ENCODE data around the gene KHDC4. TPM values are rescaled to one million over a fixed set of nuclear protein-coding genes. Genes with fewer than 3 reads are reported as not detected.

The KHDC4 gene
- total and polyA plus RNA-seq, 9 of the 15 experiments (the other 6 are each of a cell fraction or from before 2014, with no cell fraction given), result 12.1 to 185 (median 65.6) TPM

DNA sequence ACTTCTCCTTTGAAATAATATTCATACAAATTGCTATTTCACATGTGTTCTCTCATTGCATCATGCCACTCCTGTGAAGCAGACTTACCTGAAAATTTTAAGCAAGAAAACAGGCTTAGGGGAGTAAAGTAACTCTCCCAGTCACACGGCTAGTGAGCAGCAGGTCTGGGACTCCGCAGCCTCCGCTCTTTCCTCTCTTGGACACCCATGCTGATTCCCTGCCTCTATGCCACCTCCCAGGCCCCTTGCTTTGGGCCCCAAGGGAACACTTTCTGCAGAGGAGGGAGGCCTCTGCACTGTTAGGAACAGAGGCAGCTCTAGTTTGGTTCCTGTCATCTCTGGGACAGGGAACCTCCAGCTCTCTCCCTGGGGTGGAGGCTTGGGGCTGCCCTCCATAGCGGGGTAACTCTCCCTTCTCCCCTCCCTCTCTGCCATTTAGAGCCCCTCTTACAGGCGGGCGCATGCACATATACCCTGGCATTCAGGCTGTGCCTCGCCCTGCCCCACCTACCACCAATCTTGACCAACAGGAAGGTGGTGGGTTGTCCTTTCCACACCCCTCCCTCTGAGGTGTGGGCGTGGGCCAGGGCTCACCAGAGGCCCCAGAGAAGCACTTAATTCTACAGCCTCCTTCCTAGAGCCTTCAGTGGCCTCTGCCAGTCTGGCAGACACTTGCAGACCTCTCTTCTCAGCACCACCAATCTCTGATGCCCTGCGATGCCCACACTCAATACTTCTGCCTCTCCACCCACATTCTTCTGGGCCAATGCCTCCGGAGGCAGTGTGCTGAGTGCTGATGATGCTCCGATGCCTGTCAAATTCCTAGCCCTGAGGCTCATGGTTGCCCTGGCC lies 7.0 kb upstream of the KHDC4 start, which contains the start of gene RXFP4 (continued):
- TF ChIP-seq, protein P1, sequence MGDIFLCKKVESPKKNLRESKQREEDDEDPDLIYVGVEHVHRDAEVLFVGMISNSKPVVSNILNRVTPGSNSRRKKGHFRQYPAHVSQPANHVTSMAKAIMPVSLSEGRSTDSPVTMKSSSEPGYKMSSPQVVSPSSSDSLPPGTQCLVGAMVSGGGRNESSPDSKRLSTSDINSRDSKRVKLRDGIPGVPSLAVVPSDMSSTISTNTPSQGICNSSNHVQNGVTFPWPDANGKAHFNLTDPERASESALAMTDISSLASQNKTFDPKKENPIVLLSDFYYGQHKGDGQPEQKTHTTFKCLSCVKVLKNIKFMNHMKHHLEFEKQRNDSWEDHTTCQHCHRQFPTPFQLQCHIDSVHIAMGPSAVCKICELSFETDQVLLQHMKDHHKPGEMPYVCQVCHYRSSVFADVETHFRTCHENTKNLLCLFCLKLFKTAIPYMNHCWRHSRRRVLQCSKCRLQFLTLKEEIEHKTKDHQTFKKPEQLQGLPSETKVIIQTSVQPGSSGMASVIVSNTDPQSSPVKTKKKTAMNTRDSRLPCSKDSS (IDR thresholded peaks at IDR 0.05; ENCODE audit: low read depth, partially characterized antibody), result no peak
- TF ChIP-seq CBFB (CRISPR knock-in tag; IDR thresholded peaks at IDR 0.05) (0 out of 2 replicates have a peak, but pooled peaks have one; percentile 40), HLTF (IDR thresholded peaks at IDR 0.05) (no peak), GABPB2 (CRISPR knock-in tag; conservative IDR thresholded peaks at IDR 0.05) (no peak)

DNA sequence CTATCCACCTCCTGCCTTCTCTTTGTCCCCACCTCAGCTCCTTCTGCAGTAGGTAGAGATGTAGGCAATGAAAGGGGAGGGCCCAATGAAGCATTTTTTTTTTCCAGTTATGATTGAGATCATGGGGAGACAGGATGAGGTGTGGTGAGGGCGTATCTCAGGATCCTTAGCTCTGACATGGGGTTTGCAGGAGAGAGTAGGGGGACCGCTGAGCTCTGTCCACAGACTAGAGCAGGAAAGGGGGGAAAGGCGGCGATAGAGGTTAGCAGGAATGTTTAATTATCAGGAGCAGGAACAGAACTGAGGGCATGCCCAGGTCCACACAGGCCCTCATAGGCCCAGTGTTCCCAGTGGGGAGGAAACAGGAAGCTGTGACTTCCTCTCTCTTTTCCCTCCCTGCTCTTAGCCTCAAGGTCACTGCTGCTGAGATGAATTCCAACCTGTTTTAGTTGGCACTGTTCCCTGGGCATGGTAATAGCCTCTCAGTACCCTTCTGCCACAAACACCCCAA lies 6.3 kb upstream of the KHDC4 start:
- Histone ChIP-seq H4K20me1 (replicated peaks; ENCODE audit: control insufficient read depth, insufficient read depth, low read length) (no peaks in the 10 kb centered on the region), H3K9me3 (replicated peaks; ENCODE audit: control insufficient read depth, insufficient read depth, low read depth, low read length) (no peaks in the 10 kb centered on the region), H3K4me3 (no peak overlapping the region), H3K27me3 (ENCODE audit: control insufficient read depth in 2 of 2, insufficient read depth in 2 of 2, low read length in 2 of 2) (no peaks in the 10 kb centered on the region), H3K4me1 (replicated peaks in 1 of 2; ENCODE audit: control insufficient read depth in 2 of 2, insufficient read depth in 2 of 2, low read length in 2 of 2) (peaks cover 19 to 29% of the 10 kb centered on the region in 2 experiments), H2AFZ (ENCODE audit: low read depth, low read length) (peak overlapping the region; percentile 75), H3K9ac (ENCODE audit: insufficient read depth in 1 of 2, low read depth in 2 of 2, low read length in 2 of 2) (peak overlapping the region; percentile 10 to 75; a peak in 2 of 4 replicates), H3K79me2 (ENCODE audit: control insufficient read depth, insufficient read depth, low read length) (no peaks in the 10 kb centered on the region), H3K36me3 (ENCODE audit: control insufficient read depth, insufficient read depth, low read length) (no peaks in the 10 kb centered on the region), H3K4me2 (ENCODE audit: insufficient read depth, low read length) (no peak overlapping the region; the same call in 1 of the 2 replicates), H3K9me1 (ENCODE audit: control insufficient read depth, insufficient read depth, low read length) (no peaks in the 10 kb centered on the region), H3K27ac (ENCODE audit: extremely low read depth, low read depth, low read length) (peak overlapping the region; percentile 70)
- ATAC-seq, result peak; percentile 22
- intact Hi-C loops (cut with micrococcal nuclease), result no loop called here
- BruUV-seq (replicated peaks), result no TSS peak
- 28% methylated on average over 4 of the region's 4 CpGs for WGBS (ENCODE audit: insufficient coverage, low coverage, missing lambda C conversion rate)
- FAIRE-seq, result no peak
- DNase-seq (ENCODE audit: extremely low read depth in 1 of 4, low spot score in 3 of 4), result no peak
- in situ Hi-C loops (cut with MboI), result no loop called here
- POLR2A ChIA-PET, result interaction anchor here (0.6 to 1.4 kb wide), 11 partner anchors 9 to 173 kb away, joined by 3 to 10 read pairs (median 3); no protein-coding TSS in a partner anchor
- CTCF ChIA-PET (ENCODE audit: low intra/inter-chr PET ratio), result interaction anchor here (3.5 kb wide), 1 partner anchor 48 kb away, joined by 42 read pairs; no protein-coding TSS in a partner anchor
- TF ChIP-seq, protein P2, sequence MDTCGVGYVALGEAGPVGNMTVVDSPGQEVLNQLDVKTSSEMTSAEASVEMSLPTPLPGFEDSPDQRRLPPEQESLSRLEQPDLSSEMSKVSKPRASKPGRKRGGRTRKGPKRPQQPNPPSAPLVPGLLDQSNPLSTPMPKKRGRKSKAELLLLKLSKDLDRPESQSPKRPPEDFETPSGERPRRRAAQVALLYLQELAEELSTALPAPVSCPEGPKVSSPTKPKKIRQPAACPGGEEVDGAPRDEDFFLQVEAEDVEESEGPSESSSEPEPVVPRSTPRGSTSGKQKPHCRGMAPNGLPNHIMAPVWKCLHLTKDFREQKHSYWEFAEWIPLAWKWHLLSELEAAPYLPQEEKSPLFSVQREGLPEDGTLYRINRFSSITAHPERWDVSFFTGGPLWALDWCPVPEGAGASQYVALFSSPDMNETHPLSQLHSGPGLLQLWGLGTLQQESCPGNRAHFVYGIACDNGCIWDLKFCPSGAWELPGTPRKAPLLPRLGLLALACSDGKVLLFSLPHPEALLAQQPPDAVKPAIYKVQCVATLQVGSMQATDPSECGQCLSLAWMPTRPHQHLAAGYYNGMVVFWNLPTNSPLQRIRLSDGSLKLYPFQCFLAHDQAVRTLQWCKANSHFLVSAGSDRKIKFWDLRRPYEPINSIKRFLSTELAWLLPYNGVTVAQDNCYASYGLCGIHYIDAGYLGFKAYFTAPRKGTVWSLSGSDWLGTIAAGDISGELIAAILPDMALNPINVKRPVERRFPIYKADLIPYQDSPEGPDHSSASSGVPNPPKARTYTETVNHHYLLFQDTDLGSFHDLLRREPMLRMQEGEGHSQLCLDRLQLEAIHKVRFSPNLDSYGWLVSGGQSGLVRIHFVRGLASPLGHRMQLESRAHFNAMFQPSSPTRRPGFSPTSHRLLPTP (IDR thresholded peaks at IDR 0.05; ENCODE audit: borderline replicate concordance, extremely low read depth, insufficient read length), result no peak
- peak; percentile 87 for TF ChIP-seq ESRRA (IDR thresholded peaks at IDR 0.05; ENCODE audit: borderline replicate concordance, low read depth)
- no peak for TF ChIP-seq KDM4B (IDR thresholded peaks at IDR 0.05; ENCODE audit: borderline replicate concordance in 2 of 2, low read depth in 1 of 2)
- TF ChIP-seq ZNF133 (CRISPR knock-in tag; IDR thresholded peaks at IDR 0.05), result 0 out of 2 replicates have a peak, but pooled peaks have one; percentile 48
- TF ChIP-seq NFIC (IDR thresholded peaks at IDR 0.05), result 0 out of 2 replicates have a peak, but pooled peaks have one; percentile 4
- TF ChIP-seq, protein P3, sequence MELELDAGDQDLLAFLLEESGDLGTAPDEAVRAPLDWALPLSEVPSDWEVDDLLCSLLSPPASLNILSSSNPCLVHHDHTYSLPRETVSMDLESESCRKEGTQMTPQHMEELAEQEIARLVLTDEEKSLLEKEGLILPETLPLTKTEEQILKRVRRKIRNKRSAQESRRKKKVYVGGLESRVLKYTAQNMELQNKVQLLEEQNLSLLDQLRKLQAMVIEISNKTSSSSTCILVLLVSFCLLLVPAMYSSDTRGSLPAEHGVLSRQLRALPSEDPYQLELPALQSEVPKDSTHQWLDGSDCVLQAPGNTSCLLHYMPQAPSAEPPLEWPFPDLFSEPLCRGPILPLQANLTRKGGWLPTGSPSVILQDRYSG (tag; conservative IDR thresholded peaks at IDR 0.05; ENCODE audit: low read depth), result 0 out of 2 replicates have a peak, but pooled peaks have one; percentile 27
- peak; percentile 59 for TF ChIP-seq ZNF175 (CRISPR knock-in tag; IDR thresholded peaks at IDR 0.05; ENCODE audit: low read depth)
- TF ChIP-seq RCOR1 (IDR thresholded peaks at IDR 0.05; ENCODE audit: borderline replicate concordance in 1 of 2, low read depth in 2 of 2, low read length in 2 of 2), result no peak
- peak; percentile 63 for TF ChIP-seq ZNF384 (IDR thresholded peaks at IDR 0.05; ENCODE audit: low read depth, low read length)

Data from K562 (cell line).